H9 (cell line): ENCODE results near the gene CEBPE. TPM values are rescaled to one million over a fixed set of nuclear protein-coding genes. Genes with fewer than 3 reads are reported as not detected.

ENCODE experiments used
- DNase-seq: peaks from one replicate; pipeline ENCODE4 v3.0.0-alpha.2; 2017
- H2AFZ ChIP-seq: one replicate; pipeline ENCODE4 v1.6.1; 2013; ENCODE audit warnings: mild to moderate bottlenecking, low read length, control low read depth, moderate library complexity
- H2AK5ac ChIP-seq: 2 replicates; pipeline ENCODE4 v1.6.1; 2013; ENCODE audit warnings: low read length, control low read depth, mixed read lengths; ENCODE audit not compliant: insufficient read length
- H2BK120ac ChIP-seq: one replicate; pipeline ENCODE4 v1.6.1; 2013; ENCODE audit warnings: low read depth, mild to moderate bottlenecking, low read length, control low read depth, inconsistent platforms; ENCODE audit not compliant: poor library complexity, severe bottlenecking
- H2BK12ac ChIP-seq: 2 replicates; pipeline ENCODE4 v1.6.1; 2013; ENCODE audit warnings: low read length, control low read depth, mixed read lengths, low read depth; ENCODE audit not compliant: insufficient read length
- H2BK15ac ChIP-seq: 2 replicates; pipeline ENCODE4 v1.6.1; 2013; ENCODE audit warnings: low read depth, low read length, control low read depth
- H2BK20ac ChIP-seq: one replicate; pipeline ENCODE4 v1.6.1; 2013; ENCODE audit warnings: low read depth, mild to moderate bottlenecking, low read length, control low read depth, inconsistent platforms; ENCODE audit not compliant: poor library complexity, severe bottlenecking
- H2BK5ac ChIP-seq: 2 replicates; pipeline ENCODE4 v1.6.1; 2013; ENCODE audit warnings: low read length, control low read depth, mixed read lengths; ENCODE audit not compliant: insufficient read length
- H3K14ac ChIP-seq: 2 replicates; pipeline ENCODE4 v1.6.1; 2013; ENCODE audit warnings: low read length, control low read depth; ENCODE audit not compliant: insufficient read depth
- H3K18ac ChIP-seq: 2 replicates; pipeline ENCODE4 v1.6.1; 2013; ENCODE audit warnings: low read depth, mild to moderate bottlenecking, mixed read lengths, low read length, control low read depth; ENCODE audit not compliant: insufficient read length
- H3K23ac ChIP-seq: 2 replicates; pipeline ENCODE4 v1.6.1; 2013; ENCODE audit warnings: low read length, control low read depth, mixed read lengths, low read depth; ENCODE audit not compliant: insufficient read length
- H3K23me2 ChIP-seq: 2 replicates; pipeline ENCODE4 v1.6.1; 2013; ENCODE audit warnings: low read depth, mild to moderate bottlenecking, mixed read lengths, low read length, control low read depth; ENCODE audit not compliant: insufficient read length, poor library complexity, severe bottlenecking
- H3K27ac ChIP-seq: 2 replicates; pipeline ENCODE4 v1.5.1; 2013; ENCODE audit warnings: low read length, control low read depth, mixed read lengths, low read depth; ENCODE audit not compliant: insufficient read length
- H3K27me3 ChIP-seq: 2 replicates; pipeline ENCODE4 v1.6.1; 2013; ENCODE audit warnings: low read length, control low read depth, inconsistent platforms; ENCODE audit not compliant: insufficient read depth
- H3K4ac ChIP-seq: 2 replicates; pipeline ENCODE4 v1.6.1; 2013; ENCODE audit warnings: low read depth, mild to moderate bottlenecking, control low read depth, inconsistent platforms, low read length, moderate library complexity
- H3K4me1 ChIP-seq: 2 replicates; pipeline ENCODE4 v1.6.1; 2013; ENCODE audit warnings: low read length, control low read depth, inconsistent platforms; ENCODE audit not compliant: insufficient read depth
- H3K4me2 ChIP-seq: 2 replicates; pipeline ENCODE4 v1.6.1; 2013; ENCODE audit warnings: low read length, control low read depth, mixed read lengths; ENCODE audit not compliant: insufficient read length, insufficient read depth
- H3K56ac ChIP-seq: 2 replicates; pipeline ENCODE4 v1.6.1; 2013; ENCODE audit warnings: low read depth, mild to moderate bottlenecking, mixed read lengths, low read length, control low read depth; ENCODE audit not compliant: insufficient read length
- H3K79me1 ChIP-seq: 2 replicates; pipeline ENCODE4 v1.6.1; 2013; ENCODE audit warnings: low read depth, mild to moderate bottlenecking, moderate library complexity, low read length, control low read depth, inconsistent platforms; ENCODE audit not compliant: insufficient read depth, poor library complexity, severe bottlenecking
- H3K79me2 ChIP-seq: 2 replicates; pipeline ENCODE4 v1.6.1; 2013; ENCODE audit warnings: low read length, control low read depth, inconsistent platforms; ENCODE audit not compliant: insufficient read depth
- H3K9ac ChIP-seq: 2 replicates; pipeline ENCODE4 v1.6.1; 2013; ENCODE audit warnings: low read length, control low read depth, mixed read lengths; ENCODE audit not compliant: insufficient read length; ENCODE audit errors: extremely low read depth
- H3K9me3 ChIP-seq: one replicate; pipeline ENCODE4 v1.6.1; 2013; ENCODE audit warnings: low read depth, low read length, inconsistent platforms; ENCODE audit not compliant: control insufficient read depth
- H3T11ph ChIP-seq: one replicate; pipeline ENCODE4 v1.6.1; 2013; ENCODE audit warnings: mild to moderate bottlenecking, low read length, control low read depth, inconsistent platforms
- H4K20me1 ChIP-seq: one replicate; pipeline ENCODE4 v1.6.1; 2013; ENCODE audit not compliant: control insufficient read depth, insufficient read length, insufficient read depth
- H4K5ac ChIP-seq: 2 replicates; pipeline ENCODE4 v1.6.1; 2013; ENCODE audit warnings: low read depth, mild to moderate bottlenecking, mixed read lengths, low read length, control low read depth; ENCODE audit not compliant: insufficient read length
- H4K8ac ChIP-seq: replicated peaks from 2 replicates; pipeline ENCODE4 v1.6.1; 2013; ENCODE audit warnings: low read length, control low read depth, mixed read lengths, low read depth; ENCODE audit not compliant: insufficient read length
- H4K91ac ChIP-seq: 2 replicates; pipeline ENCODE4 v1.6.1; 2013; ENCODE audit warnings: low read depth, mild to moderate bottlenecking, moderate library complexity, mixed read lengths, low read length, control low read depth; ENCODE audit not compliant: insufficient read length
- H3K27ac Mint-ChIP-seq, 3 experiments: 2 replicates in 2 of 3; 3 replicates in 1 of 3; pipeline ENCODE4 v1.8.0; 2020 to 2021; ENCODE audit warnings: mixed read lengths in 3 of 3, mild to moderate bottlenecking in 1 of 3, moderate library complexity in 1 of 3
- H3K27me3 Mint-ChIP-seq: 2 replicates; pipeline ENCODE4 v1.8.0; 2021; ENCODE audit warnings: low read depth, mild to moderate bottlenecking, moderate library complexity, mixed read lengths
- H3K36me3 Mint-ChIP-seq, 3 experiments: 2 replicates in 2 of 3; 3 replicates in 1 of 3; pipeline ENCODE4 v1.8.0; 2020 to 2021; ENCODE audit warnings: low read depth in 3 of 3, mixed read lengths in 3 of 3; ENCODE audit not compliant: insufficient read depth in 1 of 3
- H3K4me1 Mint-ChIP-seq, 2 experiments: 2 replicates each; pipeline ENCODE4 v1.8.0; 2020; ENCODE audit warnings: mixed read lengths in 2 of 2
- H3K4me3 Mint-ChIP-seq, 2 experiments: 2 replicates in 1 of 2; 3 replicates in 1 of 2; pipeline ENCODE4 v1.8.0; 2020 to 2021; ENCODE audit warnings: mild to moderate bottlenecking in 2 of 2, mixed read lengths in 2 of 2, moderate library complexity in 1 of 2
- H3K9me3 Mint-ChIP-seq, 2 experiments: 2 replicates in 1 of 2; 3 replicates in 1 of 2; pipeline ENCODE4 v1.8.0; 2020; ENCODE audit warnings: mild to moderate bottlenecking in 2 of 2, mixed read lengths in 2 of 2, moderate library complexity in 1 of 2
- CTCF ChIP-seq: fragments of 200-600 bp; sonication (generic); conservative IDR thresholded peaks from 3 replicates; pipeline ENCODE4 v1.8.0; 2021; ENCODE audit warnings: antibody characterized with exemption, mild to moderate bottlenecking
- WGBS: extraction: QIAGEN DNeasy Blood & Tissue Kit; methylation state at CpG from one replicate; pipeline ENCODE4 v1.1.7; 2013; ENCODE audit warnings: missing lambda C conversion rate, low lambda C conversion rate, mixed read lengths; ENCODE audit not compliant: insufficient read length; ENCODE audit errors: extremely low coverage; 5-methylcytosine and 5-hydroxymethylcytosine counted together
- total RNA-seq: library from RNA; stranded (reverse); gene quantifications from 2 replicates; pipeline ENCODE4 v1.2.1, GENCODE V29; 2021

The CEBPE gene
- total RNA-seq, 1 experiment from 2014 or later: not detected

DNA sequence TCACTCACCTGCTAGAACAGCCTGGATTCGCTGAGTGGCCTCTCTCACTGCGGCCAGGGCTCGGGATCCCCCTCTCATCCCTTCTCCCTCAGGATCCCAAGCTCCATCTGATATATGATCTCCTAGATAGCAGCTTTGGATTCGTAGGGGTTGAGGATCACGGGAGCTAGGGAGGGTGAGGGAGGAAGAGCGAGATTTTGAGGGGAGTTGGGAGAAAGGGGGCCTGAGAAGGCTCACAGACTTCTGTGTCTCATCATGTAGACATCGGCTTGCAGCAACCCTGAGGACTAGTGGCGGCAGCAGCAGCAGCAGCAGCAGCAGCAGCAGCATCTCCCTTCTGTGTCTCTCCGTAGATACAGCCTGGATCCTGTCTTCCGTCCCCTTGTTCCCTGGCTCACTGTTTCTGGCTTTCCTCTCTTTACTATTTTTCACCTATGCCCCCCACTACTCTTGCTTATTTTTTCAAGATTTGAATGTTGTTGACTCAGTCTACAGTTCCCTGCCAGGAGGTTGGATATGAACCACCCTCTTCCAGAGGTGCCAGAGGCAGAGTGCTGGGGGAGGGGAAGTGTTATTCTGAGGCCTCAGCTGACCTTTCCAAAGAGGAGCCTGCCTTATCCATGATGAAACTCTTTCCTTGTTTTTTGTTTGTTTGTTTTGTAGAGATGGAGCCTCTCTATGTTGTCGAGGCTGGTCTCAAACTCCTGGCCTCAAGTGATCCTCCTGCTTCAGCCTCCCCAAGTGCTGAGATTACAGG is 14.3 kb downstream of the CEBPE start, which contains the start of gene CIROP:
TSS of gene CIROP (minus strand) at position 399 of the 757 bp plus-strand sequence. CDS start at position 330, 69 bp downstream.
- H3K27me3 Mint-ChIP-seq: peaks cover 27% of the 10 kb centered on the region
- no CpG with 5 or more reads among the region's 11 CpGs for WGBS
- no peak for TF ChIP-seq CTCF
- no peaks in the 10 kb centered on the region for H3K79me1 ChIP-seq
- H3K18ac ChIP-seq: no peak within 1 kb of the TSS
- no peak within 1 kb of the TSS for H2AFZ ChIP-seq
- H4K5ac ChIP-seq: no peak within 1 kb of the TSS
- H3K4me1 ChIP-seq: no peaks in the 10 kb centered on the region; the same call in 1 of the 2 replicates
- no peak within 1 kb of the TSS for H4K8ac ChIP-seq
- no peak within 1 kb of the TSS for H3K14ac ChIP-seq
- H2BK5ac ChIP-seq: no peak within 1 kb of the TSS
- no peak within 1 kb of the TSS for H4K91ac ChIP-seq
- H3K27ac Mint-ChIP-seq: peak within 1 kb of the TSS in 1 of 3 experiments; percentile 92; a peak in 2 of 7 replicates
- peak within 1 kb of the TSS; percentile 6 for H3K4me2 ChIP-seq
- no peak within 1 kb of the TSS for H3K9ac ChIP-seq
- H3K23ac ChIP-seq: no peak within 1 kb of the TSS
- H3K4me1 Mint-ChIP-seq: peaks cover 45 to 52% of the 10 kb centered on the region in 2 experiments
- no peak for DNase-seq
- peaks cover 0 to 3% (median 0%) of the 10 kb centered on the region in 3 experiments; a peak in 1 of 7 replicates for H3K36me3 Mint-ChIP-seq
- H2BK15ac ChIP-seq: no peak within 1 kb of the TSS; the same call in 1 of the 2 replicates
- H3K4ac ChIP-seq: no peak within 1 kb of the TSS
- peak within 1 kb of the TSS in 1 of 2 experiments; percentile 56; a peak in 3 of 5 replicates for H3K4me3 Mint-ChIP-seq
- H4K20me1 ChIP-seq: no peaks in the 10 kb centered on the region
- no peaks in the 10 kb centered on the region for H3K9me3 ChIP-seq
- no peak within 1 kb of the TSS for H2AK5ac ChIP-seq
- no peak within 1 kb of the TSS for H2BK12ac ChIP-seq
- H3K23me2 ChIP-seq: no peaks in the 10 kb centered on the region
- no peak within 1 kb of the TSS for H2BK20ac ChIP-seq
- H3K9me3 Mint-ChIP-seq: peaks cover 8 to 9% of the 10 kb centered on the region in 2 experiments
- no peak within 1 kb of the TSS for H3K27ac ChIP-seq
- H3K56ac ChIP-seq: no peak within 1 kb of the TSS
- H3K79me2 ChIP-seq: no peaks in the 10 kb centered on the region
- no peaks in the 10 kb centered on the region for H3K27me3 ChIP-seq
- H3T11ph ChIP-seq: no peak within 1 kb of the TSS
- H2BK120ac ChIP-seq: no peak within 1 kb of the TSS
